DOHH2 (cell line): ENCODE results near the gene CCKAR.

Experiments
- H3F3A ChIP-seq: fragments of 200-600 bp; sonication (generic), shearing (Covaris generic); 2 replicates; pipeline ENCODE4 v1.6.0; 2016; ENCODE audit warnings: antibody characterized with exemption, mild to moderate bottlenecking; ENCODE audit not compliant: control insufficient read depth, insufficient read depth
- H3K27ac ChIP-seq: fragments of 200-600 bp; sonication (generic); 2 replicates; pipeline ENCODE4 v1.5.1; 2014; ENCODE audit warnings: low read depth, mild to moderate bottlenecking, low read length, moderate library complexity
- H3K27me3 ChIP-seq: fragments of 200-600 bp; sonication (generic); 2 replicates; pipeline ENCODE4 v1.6.1; 2014; ENCODE audit warnings: mild to moderate bottlenecking, low read length, mixed read lengths; ENCODE audit not compliant: control insufficient read depth
- H3K36me3 ChIP-seq: fragments of 200-600 bp; sonication (generic); 2 replicates; pipeline ENCODE4 v1.6.1; 2014; ENCODE audit warnings: mild to moderate bottlenecking, low read length, moderate library complexity, mixed read lengths; ENCODE audit not compliant: control insufficient read depth
- H3K4me1 ChIP-seq: fragments of 200-600 bp; sonication (generic); 2 replicates; pipeline ENCODE4 v1.6.1; 2014; ENCODE audit warnings: mild to moderate bottlenecking, low read length, mixed read lengths; ENCODE audit not compliant: control insufficient read depth
- H3K4me2 ChIP-seq: fragments of 200-600 bp; sonication (generic); 2 replicates; pipeline ENCODE4 v1.6.0; 2014; ENCODE audit warnings: mild to moderate bottlenecking, low read length, moderate library complexity
- H3K4me3 ChIP-seq: fragments of 200-600 bp; sonication (generic); 2 replicates; pipeline ENCODE4 v1.5.1; 2014; ENCODE audit warnings: mild to moderate bottlenecking, low read length, mixed read lengths
- H3K79me2 ChIP-seq: fragments of 200-600 bp; sonication (generic); 2 replicates; pipeline ENCODE4 v1.6.1; 2014; ENCODE audit warnings: mild to moderate bottlenecking, low read length, mixed read lengths; ENCODE audit not compliant: control insufficient read depth
- H3K9me2 ChIP-seq: fragments of 200-600 bp; sonication (generic); replicated peaks from 2 replicates; pipeline ENCODE4 v1.6.1; 2014; ENCODE audit warnings: mild to moderate bottlenecking, low read length, mixed read lengths; ENCODE audit not compliant: control insufficient read depth
- H3K9me3 ChIP-seq: fragments of 200-600 bp; sonication (generic); 2 replicates; pipeline ENCODE4 v1.6.1; 2014; ENCODE audit warnings: antibody characterized with exemption, low read length, mixed read lengths; ENCODE audit not compliant: control insufficient read depth, insufficient read depth
- H4K20me1 ChIP-seq: fragments of 200-600 bp; sonication (generic); 2 replicates; pipeline ENCODE4 v1.6.0; 2014; ENCODE audit warnings: low read depth, mild to moderate bottlenecking, antibody characterized with exemption, low read length, moderate library complexity; ENCODE audit not compliant: control insufficient read depth, insufficient read depth
- EZH2phosphoT487 ChIP-seq: fragments of 200-600 bp; sonication (generic); IDR thresholded peaks from 2 replicates; pipeline ENCODE4 v1.6.1; 2017; ENCODE audit warnings: borderline replicate concordance, mild to moderate bottlenecking, antibody characterized with exemption, low read length, moderate library complexity, mixed read lengths
- TF ChIP-seq, protein P1 (sequence below): fragments of 200-600 bp; sonication (generic); IDR thresholded peaks from one replicate; pipeline ENCODE4 v1.5.1; 2014; ENCODE audit warnings: antibody characterized with exemption, mild to moderate bottlenecking, low read depth, low read length; ENCODE audit not compliant: poor library complexity, severe bottlenecking

Gene CCKAR

DNA sequence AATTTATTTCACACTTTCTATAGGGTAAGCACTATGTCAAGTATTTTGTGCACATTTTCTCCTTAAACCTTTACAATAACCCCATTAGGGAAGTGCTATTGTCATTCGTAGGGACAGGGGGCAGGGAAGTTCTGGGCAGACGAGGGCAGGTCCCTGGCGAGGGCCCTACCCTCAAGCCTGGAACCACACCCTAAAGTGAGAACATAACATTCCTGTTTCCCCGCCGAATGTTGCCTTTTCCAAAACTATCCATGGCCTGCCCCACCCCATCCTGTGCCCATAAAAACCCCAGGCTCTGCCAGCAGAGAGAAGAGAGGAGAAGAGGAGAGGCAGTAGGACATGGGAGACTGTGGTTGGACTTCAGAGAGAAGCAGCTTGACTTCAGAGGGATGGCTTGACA lies 39.8 kb upstream of the CCKAR start:
- Histone ChIP-seq H3K79me2 (no peaks in the 10 kb centered on the region), H4K20me1 (no peaks in the 10 kb centered on the region), H3K27me3 (no peaks in the 10 kb centered on the region), H3K36me3 (no peaks in the 10 kb centered on the region), H3K9me3 (no peaks in the 10 kb centered on the region), H3K27ac (no peak overlapping the region), H3K9me2 (no peaks in the 10 kb centered on the region), H3K4me3 (no peak overlapping the region), H3F3A (no peaks in the 10 kb centered on the region), H3K4me1 (no peaks in the 10 kb centered on the region), H3K4me2 (no peak overlapping the region)
- TF ChIP-seq, protein P1, sequence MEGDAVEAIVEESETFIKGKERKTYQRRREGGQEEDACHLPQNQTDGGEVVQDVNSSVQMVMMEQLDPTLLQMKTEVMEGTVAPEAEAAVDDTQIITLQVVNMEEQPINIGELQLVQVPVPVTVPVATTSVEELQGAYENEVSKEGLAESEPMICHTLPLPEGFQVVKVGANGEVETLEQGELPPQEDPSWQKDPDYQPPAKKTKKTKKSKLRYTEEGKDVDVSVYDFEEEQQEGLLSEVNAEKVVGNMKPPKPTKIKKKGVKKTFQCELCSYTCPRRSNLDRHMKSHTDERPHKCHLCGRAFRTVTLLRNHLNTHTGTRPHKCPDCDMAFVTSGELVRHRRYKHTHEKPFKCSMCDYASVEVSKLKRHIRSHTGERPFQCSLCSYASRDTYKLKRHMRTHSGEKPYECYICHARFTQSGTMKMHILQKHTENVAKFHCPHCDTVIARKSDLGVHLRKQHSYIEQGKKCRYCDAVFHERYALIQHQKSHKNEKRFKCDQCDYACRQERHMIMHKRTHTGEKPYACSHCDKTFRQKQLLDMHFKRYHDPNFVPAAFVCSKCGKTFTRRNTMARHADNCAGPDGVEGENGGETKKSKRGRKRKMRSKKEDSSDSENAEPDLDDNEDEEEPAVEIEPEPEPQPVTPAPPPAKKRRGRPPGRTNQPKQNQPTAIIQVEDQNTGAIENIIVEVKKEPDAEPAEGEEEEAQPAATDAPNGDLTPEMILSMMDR = no peak
- TF ChIP-seq EZH2phosphoT487 = no peak

DNA sequence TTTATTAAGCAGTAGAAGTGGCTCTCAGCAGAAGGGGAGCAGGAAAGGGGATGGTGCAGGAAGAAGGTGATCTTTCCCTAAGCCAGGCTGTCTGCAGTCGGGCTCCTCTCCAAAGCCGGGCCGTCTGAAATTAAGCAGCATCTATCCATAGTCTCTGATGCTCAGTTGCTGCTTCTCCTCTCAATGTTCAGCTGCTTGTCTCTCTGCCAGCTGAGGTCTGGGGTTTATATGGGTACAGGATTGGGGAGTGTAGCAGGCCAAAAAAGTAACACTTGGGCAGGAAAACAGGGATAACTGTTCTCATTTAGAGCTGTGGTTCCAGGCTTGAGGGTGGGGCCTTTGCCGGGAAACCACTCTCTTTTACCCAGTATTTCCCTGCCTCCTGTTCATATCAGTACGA lies 39.2 kb upstream of the CCKAR start:
- no peak overlapping the region for H3K27ac ChIP-seq
- no peaks in the 10 kb centered on the region for H3K36me3 ChIP-seq
- H3K4me1 ChIP-seq = no peaks in the 10 kb centered on the region
- no peak overlapping the region for H3K4me3 ChIP-seq
- no peaks in the 10 kb centered on the region for H3K79me2 ChIP-seq
- H3K9me2 ChIP-seq = no peaks in the 10 kb centered on the region
- no peaks in the 10 kb centered on the region for H3F3A ChIP-seq
- H3K4me2 ChIP-seq = no peak overlapping the region
- no peaks in the 10 kb centered on the region for H3K9me3 ChIP-seq
- no peak for TF ChIP-seq EZH2phosphoT487
- TF ChIP-seq, protein P1 = no peak
- no peaks in the 10 kb centered on the region for H3K27me3 ChIP-seq
- H4K20me1 ChIP-seq = no peaks in the 10 kb centered on the region

DNA sequence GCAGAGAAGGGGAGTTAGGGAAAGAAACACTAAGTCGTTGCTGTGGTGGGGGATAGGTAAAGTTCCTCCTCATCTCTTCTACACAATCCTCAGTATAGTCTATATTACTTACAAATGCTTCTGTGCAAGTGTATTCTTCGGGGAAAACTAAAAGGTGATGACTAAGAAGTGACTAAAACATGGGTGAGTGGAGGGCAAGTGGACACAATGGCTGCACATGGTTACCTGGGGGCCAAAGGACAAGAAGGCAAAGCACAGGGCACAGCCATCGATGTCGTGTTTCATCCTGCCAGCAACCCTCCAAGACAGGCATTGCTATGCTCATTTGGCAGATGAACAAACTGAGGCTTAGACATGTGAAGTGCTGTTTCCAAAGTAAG lies 35.5 kb upstream of the CCKAR start:
- H3K4me1 ChIP-seq = no peaks in the 10 kb centered on the region
- H4K20me1 ChIP-seq = no peaks in the 10 kb centered on the region
- no peaks in the 10 kb centered on the region for H3K9me3 ChIP-seq
- H3K4me3 ChIP-seq = no peak overlapping the region
- TF ChIP-seq EZH2phosphoT487 = no peak
- 0 out of 2 replicates have a peak, but pooled peaks cover 5% of the 10 kb centered on the region for H3K27me3 ChIP-seq
- no peaks in the 10 kb centered on the region for H3F3A ChIP-seq
- H3K36me3 ChIP-seq = no peaks in the 10 kb centered on the region
- no peak overlapping the region for H3K4me2 ChIP-seq
- no peaks in the 10 kb centered on the region for H3K9me2 ChIP-seq
- H3K79me2 ChIP-seq = no peaks in the 10 kb centered on the region
- H3K27ac ChIP-seq = no peak overlapping the region

DNA sequence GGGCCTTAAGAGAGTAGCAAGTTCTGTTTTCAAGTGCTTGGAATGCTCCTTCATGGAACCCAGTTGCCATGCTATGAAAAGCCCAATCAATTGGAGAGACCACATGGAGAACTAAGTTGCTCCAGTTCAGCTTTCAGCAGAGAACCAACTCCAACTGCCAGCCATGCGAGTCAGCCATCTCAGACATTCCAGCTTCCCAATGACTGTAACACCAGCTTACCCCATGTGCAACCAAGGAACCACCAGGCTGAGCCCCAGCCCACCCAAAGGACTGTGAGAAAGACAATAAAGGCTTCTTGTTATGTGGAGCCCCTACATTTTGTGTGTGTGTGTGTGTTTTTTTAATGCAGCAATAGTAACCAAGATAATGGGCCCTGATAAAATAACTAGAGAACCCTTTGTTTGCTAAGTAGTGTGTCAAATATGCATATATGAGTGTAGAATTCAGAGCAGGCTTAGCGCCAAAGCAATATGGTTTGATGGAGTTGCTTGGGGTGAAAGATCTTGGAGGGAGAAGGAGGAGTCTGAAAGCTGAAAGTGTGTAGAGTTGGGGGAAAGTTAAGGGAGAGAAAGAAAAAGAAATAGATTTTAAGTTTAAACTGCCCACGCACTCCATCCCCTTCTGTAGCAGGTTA lies 35.0 kb upstream of the CCKAR start:
- Histone ChIP-seq H3K79me2 (no peaks in the 10 kb centered on the region), H4K20me1 (no peaks in the 10 kb centered on the region), H3K27ac (no peak overlapping the region), H3K36me3 (no peaks in the 10 kb centered on the region), H3K4me3 (no peak overlapping the region), H3K9me2 (no peaks in the 10 kb centered on the region), H3K27me3 (0 out of 2 replicates have a peak, but pooled peaks cover 5% of the 10 kb centered on the region), H3K4me2 (no peak overlapping the region), H3F3A (no peaks in the 10 kb centered on the region), H3K9me3 (no peaks in the 10 kb centered on the region), H3K4me1 (no peaks in the 10 kb centered on the region)
- no peak for TF ChIP-seq EZH2phosphoT487
- TF ChIP-seq, protein P1 = no peak
